Measurements from ENCODE around the gene RYR1. TPM values are rescaled to one million over a fixed set of nuclear protein-coding genes. Genes with fewer than 3 reads are reported as not detected.

The RYR1 gene
- total and polyA plus RNA-seq, 2 of the 13 experiments (the other 11 are each of a cell fraction or from before 2014, with no cell fraction given): 0.03 TPM; not detected in 1

- TF ChIP-seq PRDM15 (CRISPR knock-in tag; IDR thresholded peaks at IDR 0.05): no peak; the same call in 1 of the 2 replicates
- TF ChIP-seq ZNF121 (CRISPR knock-in tag; IDR thresholded peaks at IDR 0.05): 0 out of 2 replicates have a peak, but pooled peaks have one; percentile 17
- no peak for TF ChIP-seq SOX6 (IDR thresholded peaks at IDR 0.05)
- peak; percentile 65 for TF ChIP-seq SOX6 (CRISPR knock-in tag; IDR thresholded peaks at IDR 0.05)
- peak; percentile 62; the same call in 1 of the 2 replicates for TF ChIP-seq ZFP37 (CRISPR knock-in tag; IDR thresholded peaks at IDR 0.05; ENCODE audit: borderline replicate concordance)
- TF ChIP-seq PHF21A (CRISPR knock-in tag; IDR thresholded peaks at IDR 0.05): peak; percentile 88
- TF ChIP-seq TOE1 (CRISPR knock-in tag; IDR thresholded peaks at IDR 0.05): no peak
- no peak for TF ChIP-seq ZNF577 (CRISPR knock-in tag; IDR thresholded peaks at IDR 0.05; ENCODE audit: borderline replicate concordance, low read depth)
- TF ChIP-seq, protein P1, sequence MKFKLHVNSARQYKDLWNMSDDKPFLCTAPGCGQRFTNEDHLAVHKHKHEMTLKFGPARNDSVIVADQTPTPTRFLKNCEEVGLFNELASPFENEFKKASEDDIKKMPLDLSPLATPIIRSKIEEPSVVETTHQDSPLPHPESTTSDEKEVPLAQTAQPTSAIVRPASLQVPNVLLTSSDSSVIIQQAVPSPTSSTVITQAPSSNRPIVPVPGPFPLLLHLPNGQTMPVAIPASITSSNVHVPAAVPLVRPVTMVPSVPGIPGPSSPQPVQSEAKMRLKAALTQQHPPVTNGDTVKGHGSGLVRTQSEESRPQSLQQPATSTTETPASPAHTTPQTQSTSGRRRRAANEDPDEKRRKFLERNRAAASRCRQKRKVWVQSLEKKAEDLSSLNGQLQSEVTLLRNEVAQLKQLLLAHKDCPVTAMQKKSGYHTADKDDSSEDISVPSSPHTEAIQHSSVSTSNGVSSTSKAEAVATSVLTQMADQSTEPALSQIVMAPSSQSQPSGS (CRISPR knock-in tag; IDR thresholded peaks at IDR 0.05): peak; percentile 61; the same call in 1 of the 2 replicates
- no peak for TF ChIP-seq ZNF569 (CRISPR knock-in tag; IDR thresholded peaks at IDR 0.05; ENCODE audit: borderline replicate concordance)
- TF ChIP-seq ZBTB39 (CRISPR knock-in tag; IDR thresholded peaks at IDR 0.05): peak; percentile 90
- no peak for TF ChIP-seq SP1 (IDR thresholded peaks at IDR 0.05)
- TF ChIP-seq SP1 (CRISPR knock-in tag; IDR thresholded peaks at IDR 0.05): peak; percentile 99
- TF ChIP-seq, protein P2, sequence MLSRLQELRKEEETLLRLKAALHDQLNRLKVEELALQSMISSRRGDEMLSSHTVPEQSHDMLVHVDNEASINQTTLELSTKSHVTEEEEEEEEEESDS (CRISPR knock-in tag; IDR thresholded peaks at IDR 0.05; ENCODE audit: borderline replicate concordance): no peak
- peak; percentile 94 for TF ChIP-seq ZNF883 (CRISPR knock-in tag; IDR thresholded peaks at IDR 0.05; ENCODE audit: not compliant biosample characterization)
- no peak for TF ChIP-seq ZNF562 (CRISPR knock-in tag; IDR thresholded peaks at IDR 0.05; ENCODE audit: borderline replicate concordance)
- no peak for TF ChIP-seq PBX2 (CRISPR knock-in tag; IDR thresholded peaks at IDR 0.05)
- no peak for TF ChIP-seq ZNF674 (CRISPR knock-in tag; IDR thresholded peaks at IDR 0.05; ENCODE audit: low read depth)
- peak; percentile 47 for TF ChIP-seq XRCC5 (optimal IDR thresholded peaks at IDR 0.05; ENCODE audit: low read length)
- TF ChIP-seq GPN1 (CRISPR knock-in tag; IDR thresholded peaks at IDR 0.05; ENCODE audit: borderline replicate concordance): no peak
- TF ChIP-seq MEIS2 (CRISPR knock-in tag; IDR thresholded peaks at IDR 0.05): peak; percentile 55
- TF ChIP-seq ZBTB42 (CRISPR knock-in tag; IDR thresholded peaks at IDR 0.05): no peak
Measured at GRCh38 chr19:38402967-38403674, 30.4 kb upstream of the RYR1 start, which contains the start of gene FAM98C (continued).
